ENCODE measurements around the gene ABCC10.
"Not testable (repeated sequence)": the region's sequence is repeated elsewhere in the genome, so short reads cannot be mapped to it uniquely, and the experiment has no call there.

Gene ABCC10

DNA sequence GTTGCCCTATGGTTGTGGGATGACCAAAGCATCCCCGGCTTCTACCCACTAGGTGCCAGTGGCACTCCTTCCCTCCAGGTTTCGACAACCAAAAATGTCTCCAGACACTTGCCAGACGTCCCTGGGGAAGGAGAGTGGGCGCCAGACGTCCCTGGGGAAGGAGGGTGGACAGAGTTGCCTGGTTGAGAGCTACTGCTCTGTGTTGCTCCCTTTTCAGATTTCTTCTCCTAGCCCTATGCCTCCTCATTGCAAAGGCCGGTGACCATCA, 69.7 kb downstream of the ABCC10 start:
- Histone ChIP-seq H4K20me1 (ENCODE audit: insufficient read depth, low read length, poor library complexity, severe bottlenecking) (no peaks in the 10 kb centered on the region), H3K36me3 (ENCODE audit: insufficient read depth, low read length) (peaks cover 36% of the 10 kb centered on the region; the same call in 1 of the 2 replicates), H3K9me3 (ENCODE audit: insufficient read depth, low read depth, low read length) (no peaks in the 10 kb centered on the region), H3K4me2 (ENCODE audit: low read depth, low read length, poor library complexity, severe bottlenecking) (no peak overlapping the region), H3F3A (ENCODE audit: low read depth) (no peaks in the 10 kb centered on the region), H3K79me2 (ENCODE audit: insufficient read depth, low read length) (no peaks in the 10 kb centered on the region), H3K9me2 (replicated peaks; ENCODE audit: low read depth, low read length) (no peaks in the 10 kb centered on the region), H2AFZ (ENCODE audit: low read length) (no peak overlapping the region), H3K9ac (ENCODE audit: low read depth, low read length, poor library complexity, severe bottlenecking) (no peak overlapping the region), H3K4me3 (ENCODE audit: low read length, poor library complexity, severe bottlenecking) (no peak overlapping the region), H3K4me1 (ENCODE audit: insufficient read depth, low read length, poor library complexity, severe bottlenecking) (peaks cover 9% of the 10 kb centered on the region), H3K27me3 (ENCODE audit: insufficient read depth, low read length, poor library complexity, severe bottlenecking) (no peaks in the 10 kb centered on the region)
- no peak for TF ChIP-seq EZH2phosphoT487 (IDR thresholded peaks at IDR 0.05; ENCODE audit: borderline replicate concordance)
- TF ChIP-seq, protein P1, sequence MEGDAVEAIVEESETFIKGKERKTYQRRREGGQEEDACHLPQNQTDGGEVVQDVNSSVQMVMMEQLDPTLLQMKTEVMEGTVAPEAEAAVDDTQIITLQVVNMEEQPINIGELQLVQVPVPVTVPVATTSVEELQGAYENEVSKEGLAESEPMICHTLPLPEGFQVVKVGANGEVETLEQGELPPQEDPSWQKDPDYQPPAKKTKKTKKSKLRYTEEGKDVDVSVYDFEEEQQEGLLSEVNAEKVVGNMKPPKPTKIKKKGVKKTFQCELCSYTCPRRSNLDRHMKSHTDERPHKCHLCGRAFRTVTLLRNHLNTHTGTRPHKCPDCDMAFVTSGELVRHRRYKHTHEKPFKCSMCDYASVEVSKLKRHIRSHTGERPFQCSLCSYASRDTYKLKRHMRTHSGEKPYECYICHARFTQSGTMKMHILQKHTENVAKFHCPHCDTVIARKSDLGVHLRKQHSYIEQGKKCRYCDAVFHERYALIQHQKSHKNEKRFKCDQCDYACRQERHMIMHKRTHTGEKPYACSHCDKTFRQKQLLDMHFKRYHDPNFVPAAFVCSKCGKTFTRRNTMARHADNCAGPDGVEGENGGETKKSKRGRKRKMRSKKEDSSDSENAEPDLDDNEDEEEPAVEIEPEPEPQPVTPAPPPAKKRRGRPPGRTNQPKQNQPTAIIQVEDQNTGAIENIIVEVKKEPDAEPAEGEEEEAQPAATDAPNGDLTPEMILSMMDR (conservative IDR thresholded peaks at IDR 0.05; ENCODE audit: low read length) = no peak

DNA sequence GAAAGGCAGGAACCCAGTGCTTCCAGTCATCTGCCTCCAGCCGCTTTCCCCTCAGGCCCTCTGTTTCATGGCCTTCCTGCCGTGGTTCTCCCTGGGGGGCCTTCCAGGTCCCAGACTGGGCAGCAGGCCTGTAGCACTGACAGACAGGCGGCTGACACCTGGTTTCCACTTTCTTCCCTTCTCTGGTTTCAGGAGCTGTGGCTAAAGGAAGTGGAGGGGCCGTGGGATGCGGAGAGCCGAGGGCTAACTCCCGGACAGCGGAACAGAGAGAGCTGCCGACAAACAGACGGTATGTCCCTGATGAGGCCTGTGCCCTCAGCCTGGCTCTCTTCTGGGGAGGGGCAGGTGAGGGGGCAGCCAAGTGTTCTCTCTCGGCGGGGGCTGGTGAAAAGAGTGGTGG, 70.3 kb downstream of the ABCC10 start:
- Histone ChIP-seq H3K36me3 (ENCODE audit: insufficient read depth, low read length) (peaks cover 41% of the 10 kb centered on the region; the same call in 1 of the 2 replicates), H3K4me1 (ENCODE audit: insufficient read depth, low read length, poor library complexity, severe bottlenecking) (peaks cover 9% of the 10 kb centered on the region), H3K9me3 (ENCODE audit: insufficient read depth, low read depth, low read length) (no peaks in the 10 kb centered on the region), H3K4me3 (ENCODE audit: low read length, poor library complexity, severe bottlenecking) (no peak overlapping the region), H3K79me2 (ENCODE audit: insufficient read depth, low read length) (no peaks in the 10 kb centered on the region), H3K9ac (ENCODE audit: low read depth, low read length, poor library complexity, severe bottlenecking) (no peak overlapping the region), H3K4me2 (ENCODE audit: low read depth, low read length, poor library complexity, severe bottlenecking) (no peak overlapping the region), H3K9me2 (replicated peaks; ENCODE audit: low read depth, low read length) (no peaks in the 10 kb centered on the region), H2AFZ (ENCODE audit: low read length) (no peak overlapping the region), H3K27me3 (ENCODE audit: insufficient read depth, low read length, poor library complexity, severe bottlenecking) (no peaks in the 10 kb centered on the region), H3F3A (ENCODE audit: low read depth) (no peaks in the 10 kb centered on the region), H4K20me1 (ENCODE audit: insufficient read depth, low read length, poor library complexity, severe bottlenecking) (no peaks in the 10 kb centered on the region)
- TF ChIP-seq EZH2phosphoT487 (IDR thresholded peaks at IDR 0.05; ENCODE audit: borderline replicate concordance) = no peak
- TF ChIP-seq, protein P1 (conservative IDR thresholded peaks at IDR 0.05; ENCODE audit: low read length) = no peak

DNA sequence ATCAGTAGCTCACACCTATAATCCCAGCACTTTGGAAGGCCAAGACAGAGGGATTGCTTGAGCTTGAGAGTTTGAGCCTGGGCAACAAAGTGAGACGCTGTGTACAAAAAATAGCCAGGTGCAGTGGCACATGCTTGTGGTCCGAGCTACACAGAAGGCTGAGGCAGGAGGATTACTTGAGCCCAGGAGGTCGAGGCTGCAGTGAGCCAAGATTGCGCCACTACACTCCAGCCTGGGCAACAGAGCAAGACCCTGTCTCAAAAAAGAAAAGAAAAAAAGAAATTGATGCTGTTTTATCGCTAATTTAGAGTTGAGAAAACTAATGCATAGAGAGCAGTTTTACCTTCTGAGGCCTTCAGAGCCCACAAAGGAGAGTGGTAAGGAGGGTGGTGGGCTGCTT, 71.0 kb downstream of the ABCC10 start:
- H3K79me2 ChIP-seq (ENCODE audit: insufficient read depth, low read length); H2AFZ ChIP-seq (ENCODE audit: low read length); H3K4me2 ChIP-seq (ENCODE audit: low read depth, low read length, poor library complexity, severe bottlenecking); H3K9me2 ChIP-seq (replicated peaks; ENCODE audit: low read depth, low read length); H4K20me1 ChIP-seq (ENCODE audit: insufficient read depth, low read length, poor library complexity, severe bottlenecking); H3F3A ChIP-seq (ENCODE audit: low read depth); H3K9ac ChIP-seq (ENCODE audit: low read depth, low read length, poor library complexity, severe bottlenecking); H3K4me1 ChIP-seq (ENCODE audit: insufficient read depth, low read length, poor library complexity, severe bottlenecking); H3K9me3 ChIP-seq (ENCODE audit: insufficient read depth, low read depth, low read length); H3K27me3 ChIP-seq (ENCODE audit: insufficient read depth, low read length, poor library complexity, severe bottlenecking); H3K4me3 ChIP-seq (ENCODE audit: low read length, poor library complexity, severe bottlenecking): not testable (repeated sequence)
- peaks cover 46% of the 10 kb centered on the region; the same call in 1 of the 2 replicates for H3K36me3 ChIP-seq (ENCODE audit: insufficient read depth, low read length)

DNA sequence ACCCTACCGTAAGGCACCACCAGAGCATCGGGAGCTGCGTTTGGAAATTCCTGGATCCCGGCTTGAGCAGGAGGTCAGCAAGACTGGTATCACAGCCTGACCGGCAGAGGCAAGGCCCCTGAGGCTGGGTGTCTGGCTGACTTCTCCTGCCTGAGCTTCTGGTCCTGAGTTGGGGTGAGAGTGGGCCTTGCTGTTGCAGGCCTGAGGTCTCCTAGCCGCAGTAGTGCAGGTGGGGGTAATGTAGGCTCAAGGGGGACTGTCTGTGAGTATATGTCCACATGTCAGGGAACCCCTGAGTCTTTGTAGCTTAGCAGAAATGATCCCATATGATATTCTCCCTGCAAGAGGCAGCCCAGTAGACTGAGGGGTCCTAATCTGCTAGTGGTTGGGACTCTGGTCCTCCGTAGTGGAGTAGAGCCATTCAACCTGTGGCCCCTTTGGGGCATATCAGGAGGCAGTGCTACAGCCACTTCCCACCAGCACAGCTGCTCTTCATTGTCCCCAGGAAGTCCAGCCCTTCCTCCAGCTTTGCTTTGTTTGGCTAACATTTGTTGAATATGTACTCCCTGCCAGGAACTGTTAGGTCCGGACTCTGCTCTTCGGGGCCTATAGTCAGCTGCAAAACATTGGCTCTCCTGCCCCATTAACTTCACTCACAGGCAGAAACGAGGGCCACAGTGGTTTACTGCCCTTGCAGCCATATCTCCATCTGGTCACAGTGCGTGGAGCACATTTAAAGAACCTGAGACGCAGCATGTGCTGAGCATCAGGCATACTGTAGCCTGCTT, 71.9 kb downstream of the ABCC10 start:
- TF ChIP-seq, protein P1 (conservative IDR thresholded peaks at IDR 0.05; ENCODE audit: low read length) = no peak
- TF ChIP-seq EZH2phosphoT487 (IDR thresholded peaks at IDR 0.05; ENCODE audit: borderline replicate concordance) = no peak

More for the DNA sequence above, 71.9 kb downstream of the ABCC10 start:
- no peaks in the 10 kb centered on the region for H3F3A ChIP-seq (ENCODE audit: low read depth)
- H4K20me1 ChIP-seq (ENCODE audit: insufficient read depth, low read length, poor library complexity, severe bottlenecking) = no peaks in the 10 kb centered on the region
- H3K27me3 ChIP-seq (ENCODE audit: insufficient read depth, low read length, poor library complexity, severe bottlenecking) = no peaks in the 10 kb centered on the region
- no peak overlapping the region for H3K9ac ChIP-seq (ENCODE audit: low read depth, low read length, poor library complexity, severe bottlenecking)
- no peak overlapping the region for H2AFZ ChIP-seq (ENCODE audit: low read length)
- no peaks in the 10 kb centered on the region for H3K9me3 ChIP-seq (ENCODE audit: insufficient read depth, low read depth, low read length)
- peaks cover 9% of the 10 kb centered on the region for H3K4me1 ChIP-seq (ENCODE audit: insufficient read depth, low read length, poor library complexity, severe bottlenecking)
- H3K4me3 ChIP-seq (ENCODE audit: low read length, poor library complexity, severe bottlenecking) = no peak overlapping the region
- H3K9me2 ChIP-seq (replicated peaks; ENCODE audit: low read depth, low read length) = no peaks in the 10 kb centered on the region
- H3K79me2 ChIP-seq (ENCODE audit: insufficient read depth, low read length) = no peaks in the 10 kb centered on the region
- H3K36me3 ChIP-seq (ENCODE audit: insufficient read depth, low read length) = peaks cover 52% of the 10 kb centered on the region; the same call in 1 of the 2 replicates
- no peak overlapping the region for H3K4me2 ChIP-seq (ENCODE audit: low read depth, low read length, poor library complexity, severe bottlenecking)
